Kasumi-1 (cell line): ENCODE results near the gene TP53RK.

Source experiments
- DNase-seq, 2 experiments: peaks; one replicate each; lab custom pipeline; 2025; lab: John Stamatoyannopoulos, UW

TP53RK gene

GRCh38 chr20:46660487-46660886 is 28.8 kb downstream of the TP53RK start:
- no peak for DNase-seq

DNA sequence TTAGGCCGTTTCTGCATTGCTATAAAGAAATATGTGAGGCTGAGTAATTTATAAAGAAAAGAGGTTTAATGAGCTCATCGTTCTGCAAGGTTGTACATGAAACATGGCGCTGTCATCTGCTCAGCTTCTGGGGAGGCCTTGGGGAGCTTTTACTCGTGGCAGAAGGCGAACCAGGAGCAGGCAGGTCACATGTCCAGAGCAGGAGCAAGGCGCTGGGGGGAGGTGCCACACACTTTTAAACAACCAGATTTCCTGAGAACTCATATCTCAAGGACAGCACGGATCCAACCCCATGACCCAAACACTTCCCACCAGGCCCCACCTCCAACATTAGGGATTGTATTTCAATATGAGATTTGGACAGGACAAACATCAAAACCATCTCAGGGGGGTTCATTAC is 31.6 kb downstream of the TP53RK start:
- no peak for DNase-seq

- DNase-seq, result no peak
Measured at GRCh38 chr20:46657137-46657536, 32.1 kb downstream of the TP53RK start.

DNA sequence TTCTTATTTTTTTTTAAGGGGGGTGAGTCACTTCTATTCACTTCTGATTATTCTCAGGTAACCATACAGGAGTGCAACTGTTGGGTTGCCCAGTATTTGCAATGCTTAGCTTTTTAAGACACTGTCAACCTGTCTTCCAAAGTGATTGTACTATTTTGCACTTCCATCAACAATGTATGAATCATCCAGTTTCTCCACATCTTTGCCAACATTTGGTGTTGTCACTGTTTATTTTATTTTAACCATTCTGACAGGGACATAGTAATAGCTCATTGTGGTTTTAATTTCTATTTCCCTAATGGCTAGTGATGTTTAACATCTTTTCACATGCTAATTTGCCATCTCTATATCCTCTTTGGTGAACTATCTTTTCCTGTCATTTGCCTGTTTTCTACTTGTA is 36.5 kb downstream of the TP53RK start:
- DNase-seq, result no peak

DNA sequence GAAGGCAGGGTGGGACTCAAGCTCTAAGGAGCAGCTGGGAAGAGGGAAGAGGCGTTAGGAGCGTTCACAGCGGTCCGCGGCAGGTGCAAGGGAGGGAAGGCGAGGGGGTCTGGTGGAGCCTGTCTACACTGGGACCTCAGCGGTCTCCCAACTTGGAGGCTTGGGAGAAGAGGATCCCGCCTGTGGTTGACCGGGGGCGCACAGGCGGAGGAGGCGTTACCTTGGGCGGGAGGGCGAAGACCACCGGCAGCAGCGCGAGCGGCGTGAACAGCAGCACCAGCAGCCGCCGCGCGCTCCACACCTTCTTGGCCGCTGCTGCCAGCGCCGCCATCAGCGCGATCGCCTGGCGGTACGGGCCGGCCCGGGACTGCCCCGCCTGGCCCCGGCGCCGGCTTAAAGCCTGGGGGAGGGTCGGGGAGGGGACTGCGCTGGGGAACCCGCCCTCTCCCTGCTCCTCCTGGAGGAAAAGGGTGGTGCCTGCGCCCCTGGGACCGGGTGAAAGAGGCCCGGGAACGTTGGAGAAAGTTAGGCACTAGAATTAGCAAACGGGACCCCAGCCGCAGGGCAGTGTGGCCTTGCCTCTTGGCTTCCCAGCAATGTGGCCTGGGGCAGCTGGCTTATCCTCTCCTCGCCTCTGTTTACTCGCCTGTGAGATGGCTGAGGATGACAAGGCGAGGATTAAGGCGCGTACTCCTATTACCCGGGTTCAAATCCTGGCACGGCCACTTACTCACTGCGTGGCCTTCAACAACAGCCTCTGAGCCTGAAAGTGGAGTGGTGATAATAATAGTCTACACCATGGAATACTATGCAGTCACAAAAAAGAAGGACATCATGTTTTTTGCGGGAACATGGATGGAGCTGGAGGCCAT is 37.9 kb downstream of the TP53RK start, which contains the start of gene SLC13A3:
SLC13A3 (minus strand) TSS at position 369 of the 872 bp plus-strand sequence; CDS start at position 331, 38 bp downstream.
- no peak for DNase-seq

GRCh38 chr20:46650575-46651090 is 38.6 kb downstream of the TP53RK start:
- no peak for DNase-seq

- no peak for DNase-seq
Measured at GRCh38 chr20:46649965-46650542, 39.2 kb downstream of the TP53RK start.

DNA sequence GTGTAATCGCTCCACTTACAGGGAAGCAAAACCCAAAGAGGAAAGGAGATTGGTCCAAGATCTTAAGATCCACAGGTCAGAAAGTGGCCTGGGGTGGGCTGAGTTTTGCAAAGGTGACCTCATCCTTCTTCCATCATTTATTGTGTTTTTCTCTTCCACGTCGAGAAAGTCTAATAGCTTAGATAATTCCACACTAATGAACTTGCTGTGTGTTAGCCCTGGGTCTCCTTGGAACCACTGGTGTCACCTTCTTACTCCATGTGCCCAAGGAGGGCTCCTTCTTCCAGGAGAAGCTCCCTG is 39.6 kb downstream of the TP53RK start:
- DNase-seq, result no peak

GRCh38 chr20:46648903-46649649 is 40.2 kb downstream of the TP53RK start:
- no peak for DNase-seq

GRCh38 chr20:46647469-46647868 is 41.8 kb downstream of the TP53RK start:
- no peak for DNase-seq

DNA sequence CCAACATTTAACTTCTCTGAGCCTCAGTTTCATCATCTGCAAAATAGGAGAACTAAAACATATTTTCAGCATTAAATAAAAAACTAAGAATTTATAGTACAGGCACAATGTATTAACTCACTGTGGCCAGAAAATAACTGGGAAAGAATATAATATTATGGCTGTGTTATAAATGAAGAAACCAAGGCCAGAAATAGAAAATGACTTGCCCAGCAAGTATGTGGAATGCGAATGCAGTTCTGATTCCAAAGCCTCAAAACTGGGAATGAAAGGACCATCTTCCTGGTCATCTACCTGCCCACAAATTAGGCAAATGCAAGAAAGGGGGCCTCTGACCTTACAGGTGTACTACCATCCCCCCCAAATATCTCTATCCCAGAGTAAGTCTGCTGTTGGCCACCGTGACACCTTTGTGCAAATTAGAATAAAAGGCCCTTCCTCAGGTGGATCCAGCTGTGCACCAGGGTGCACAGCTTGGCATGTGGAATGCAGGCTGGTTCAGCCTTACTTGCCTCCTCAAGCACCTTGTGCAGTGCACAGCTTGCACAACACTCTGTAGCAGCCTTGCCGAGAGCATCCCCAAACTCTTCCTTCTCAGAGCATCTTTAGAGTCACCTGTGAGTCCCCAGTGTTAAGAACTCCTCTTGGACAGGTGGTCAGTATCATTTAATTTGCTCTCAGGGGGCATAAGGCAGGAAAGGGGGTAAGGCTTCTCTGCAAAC is 42.4 kb downstream of the TP53RK start:
- DNase-seq, result no peak

DNA sequence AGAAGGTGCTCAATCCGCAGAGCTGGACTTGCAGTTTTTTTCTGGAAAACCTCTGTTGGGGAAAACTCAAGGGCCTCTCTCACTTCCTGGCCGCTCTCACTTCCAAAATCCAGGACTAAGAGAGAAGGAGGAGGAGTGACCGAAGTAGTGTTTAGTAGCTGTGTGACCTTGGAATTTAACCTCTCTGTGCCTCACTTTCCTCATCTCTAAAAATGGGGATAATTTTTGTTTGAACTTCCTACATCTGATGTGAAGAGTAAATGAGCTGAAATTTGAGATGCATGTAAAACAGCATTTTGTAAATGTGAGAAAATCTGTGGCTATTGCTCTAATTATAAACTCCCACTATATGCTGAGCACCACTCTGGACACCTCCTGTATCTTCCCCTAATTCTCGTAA is 43.1 kb downstream of the TP53RK start:
- DNase-seq, result no peak

GRCh38 chr20:46644733-46645132 is 44.5 kb downstream of the TP53RK start:
- DNase-seq, result no peak

GRCh38 chr20:46644160-46644559 is 45.1 kb downstream of the TP53RK start:
- DNase-seq, result no peak

DNA sequence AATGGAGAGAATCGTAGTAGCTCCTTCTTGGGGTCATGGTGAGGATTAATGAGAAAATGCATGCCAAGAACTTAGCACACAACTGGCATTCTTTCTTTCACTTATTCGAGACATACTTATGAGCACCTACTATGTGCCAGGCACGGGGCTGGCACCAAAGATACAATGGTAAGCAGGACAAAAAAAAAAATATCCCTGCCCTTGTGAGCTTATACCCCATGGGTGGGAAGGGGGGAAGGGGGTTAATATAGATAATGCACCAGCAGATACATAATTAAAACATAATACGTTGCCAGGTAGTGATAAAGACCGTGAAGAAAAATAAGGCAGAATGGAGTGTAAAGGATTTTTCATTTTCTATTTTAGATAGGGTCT is 46.3 kb downstream of the TP53RK start:
- no peak for DNase-seq

- DNase-seq, result no peak
Measured at GRCh38 chr20:46642265-46642968, 46.8 kb downstream of the TP53RK start.

- DNase-seq, result no peak
Measured at GRCh38 chr20:46641424-46641823, 47.8 kb downstream of the TP53RK start.

- DNase-seq, result no peak
Measured at GRCh38 chr20:46640536-46641311, 48.5 kb downstream of the TP53RK start.

DNA sequence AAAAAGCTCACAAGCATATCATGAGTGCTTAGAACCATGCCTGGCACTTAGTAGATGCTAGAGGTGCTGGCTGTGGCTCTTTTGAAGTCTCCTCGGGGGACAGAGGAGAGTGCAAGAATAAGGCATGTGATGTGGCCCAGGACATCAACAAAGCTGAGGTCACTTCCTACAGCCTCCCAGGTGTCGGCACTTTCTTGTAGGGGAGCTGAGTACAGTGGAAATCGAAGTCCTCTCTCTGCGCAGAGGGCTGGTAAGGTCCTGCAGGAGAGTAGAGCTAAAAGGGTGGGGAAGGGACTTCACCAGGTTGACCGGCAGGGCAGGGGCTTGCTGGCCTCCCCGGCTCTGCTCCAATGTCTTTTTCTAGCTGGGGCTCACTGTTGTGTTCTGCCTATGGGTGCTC is 49.2 kb downstream of the TP53RK start:
- no peak for DNase-seq

DNA sequence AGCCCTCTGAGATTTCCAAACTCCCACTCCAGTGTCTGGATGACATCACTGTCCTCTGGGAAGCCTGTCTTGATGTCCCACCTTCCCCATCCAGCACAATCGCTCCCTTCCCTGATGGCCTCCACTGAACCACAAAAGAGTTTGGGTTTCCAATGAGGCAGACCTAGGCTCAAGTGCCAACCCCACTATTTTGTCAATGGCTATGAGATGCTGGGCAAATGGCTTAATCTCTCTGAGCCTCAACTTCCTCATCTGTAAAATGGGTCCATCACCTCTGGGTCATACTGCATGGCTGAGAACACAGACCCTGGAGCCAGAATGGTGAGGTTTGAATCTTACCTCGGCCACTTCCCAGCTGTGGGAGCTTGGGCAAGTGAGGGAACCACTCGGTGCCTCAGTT is 49.7 kb downstream of the TP53RK start:
- no peak for DNase-seq

- DNase-seq, result no peak
Measured at GRCh38 chr20:46638898-46639274, 50.4 kb downstream of the TP53RK start.
